Tibial nerve (tissue), 4 donors: ENCODE data around the gene RAP1A. TPM values are rescaled to one million over a fixed set of nuclear protein-coding genes. Genes with fewer than 3 reads are reported as not detected.

Experiments
- DNase-seq, 2 donors: peaks; one replicate each; pipeline ENCODE4 v3.0.0-alpha.2; 2019; ENCODE audit warnings: low spot score in 2 of 2
- H3K27ac ChIP-seq, 4 donors: fragments of 200-600 bp; sonication (generic) in 3 of 4; one replicate each; pipeline ENCODE4 v1.5.1; 2017 to 2019; ENCODE audit warnings: mild to moderate bottlenecking in 1 of 4
- H3K27me3 ChIP-seq, 2 donors: fragments of 200-600 bp; sonication (generic) in 1 of 2; one replicate each; pipeline versions ENCODE4 v1.5.1 to v1.6.0; 2017 to 2019
- H3K36me3 ChIP-seq, 3 donors: fragments of 200-600 bp; sonication (generic); one replicate each; pipeline ENCODE4 v1.5.1; 2018 to 2019
- H3K4me1 ChIP-seq, 4 donors: fragments of 200-600 bp; sonication (generic) in 3 of 4; one replicate each; pipeline ENCODE4 v1.5.1; 2017 to 2019
- H3K4me3 ChIP-seq, 4 donors: fragments of 200-600 bp; sonication (generic) in 3 of 4; one replicate each; pipeline ENCODE4 v1.5.1; 2017 to 2019; ENCODE audit warnings: mild to moderate bottlenecking in 1 of 4, moderate library complexity in 1 of 4
- H3K9me3 ChIP-seq, 4 donors: fragments of 200-600 bp; sonication (generic) in 3 of 4; one replicate each; pipeline ENCODE4 v1.5.1; 2017 to 2019
- CTCF ChIP-seq, 5 experiments: fragments of 200-600 bp in 3 of 5; fragments of 450-650 bp in 2 of 5; sonication (generic) in 3 of 5; IDR thresholded peaks; one replicate each; pipeline ENCODE4 v1.5.1; 2016 to 2019; ENCODE audit warnings: antibody characterized with exemption in 5 of 5, mild to moderate bottlenecking in 3 of 5, moderate library complexity in 2 of 5
- EP300 ChIP-seq, 2 donors: sonication (generic); formaldehyde crosslinking; IDR thresholded peaks; one replicate each; pipeline ENCODE4 v1.6.1; 2017; ENCODE audit warnings: antibody characterized with exemption in 2 of 2, mild to moderate bottlenecking in 1 of 2
- POLR2A ChIP-seq, 2 donors: fragments of 450-650 bp; IDR thresholded peaks; one replicate each; pipeline ENCODE4 v1.6.1; 2017; ENCODE audit warnings: antibody characterized with exemption in 2 of 2, mild to moderate bottlenecking in 2 of 2, moderate library complexity in 2 of 2
- WGBS, 2 donors: methylation state at CpG; one replicate each; pipeline ENCODE4 v1.1.5; 2018; 5-methylcytosine and 5-hydroxymethylcytosine counted together
- total RNA-seq, 4 donors: library from RNA; depleted of rRNA; stranded (reverse); fragments of >200 nt; gene quantifications; one replicate each; pipeline ENCODE4 v1.1.0, GENCODE V29; 2016

The RAP1A gene
- total RNA-seq, 4 donors from 2014 or later: 45.5 to 48.7 (median 46.8) TPM

GRCh38 chr1:111576547-111576946, 43.0 kb upstream of the RAP1A start:
- 78 to 79% methylated on average over 7 of the region's 7 CpGs for WGBS, 2 donors
- Histone ChIP-seq H3K4me1 (peaks cover 0 to 11% (median 9%) of the 10 kb centered on the region in 4 donors), H3K27me3 (no peaks in the 10 kb centered on the region), H3K27ac (no peak overlapping the region), H3K4me3 (no peak overlapping the region), H3K9me3 (no peaks in the 10 kb centered on the region), H3K36me3 (no peaks in the 10 kb centered on the region)
- no peak for DNase-seq
- no peak for TF ChIP-seq POLR2A (IDR thresholded peaks at IDR 0.05)

GRCh38 chr1:111577814-111578213, 41.8 kb upstream of the RAP1A start:
- H3K27me3 ChIP-seq: no peaks in the 10 kb centered on the region
- peaks cover 0 to 6% (median 0%) of the 10 kb centered on the region in 4 donors for H3K4me1 ChIP-seq
- no peak overlapping the region for H3K27ac ChIP-seq
- no peak overlapping the region for H3K4me3 ChIP-seq
- no peak for DNase-seq
- H3K36me3 ChIP-seq: no peaks in the 10 kb centered on the region
- 86 to 92% methylated on average over 2 of the region's 2 CpGs for WGBS, 2 donors
- no peaks in the 10 kb centered on the region for H3K9me3 ChIP-seq
- TF ChIP-seq EP300 (IDR thresholded peaks at IDR 0.05) (no peak), CTCF (IDR thresholded peaks at IDR 0.05) (no peak), POLR2A (IDR thresholded peaks at IDR 0.05) (no peak)

GRCh38 chr1:111581166-111581565, 38.4 kb upstream of the RAP1A start:
- no peak for DNase-seq
- H3K9me3 ChIP-seq: no peaks in the 10 kb centered on the region
- no peaks in the 10 kb centered on the region for H3K36me3 ChIP-seq
- no peak overlapping the region for H3K27ac ChIP-seq
- no peaks in the 10 kb centered on the region for H3K27me3 ChIP-seq
- WGBS, 2 donors: 68 to 69% methylated on average over 2 of the region's 2 CpGs
- TF ChIP-seq EP300 (IDR thresholded peaks at IDR 0.05) (no peak), POLR2A (IDR thresholded peaks at IDR 0.05) (no peak), CTCF (IDR thresholded peaks at IDR 0.05) (no peak)
- H3K4me1 ChIP-seq: peaks cover 0 to 8% (median 0%) of the 10 kb centered on the region in 4 donors
- H3K4me3 ChIP-seq: no peak overlapping the region

GRCh38 chr1:111582016-111582415, 37.6 kb upstream of the RAP1A start:
- TF ChIP-seq CTCF (IDR thresholded peaks at IDR 0.05) (no peak), EP300 (IDR thresholded peaks at IDR 0.05) (no peak), POLR2A (IDR thresholded peaks at IDR 0.05) (no peak)
- H3K27ac ChIP-seq: no peak overlapping the region

GRCh38 chr1:111582644-111583618, 36.7 kb upstream of the RAP1A start:
- H3K4me1 ChIP-seq: peaks cover 0 to 8% (median 0%) of the 10 kb centered on the region in 4 donors
- H3K4me3 ChIP-seq: no peak overlapping the region
- H3K9me3 ChIP-seq: no peaks in the 10 kb centered on the region
- TF ChIP-seq EP300 (IDR thresholded peaks at IDR 0.05) (no peak), POLR2A (IDR thresholded peaks at IDR 0.05) (no peak), CTCF (IDR thresholded peaks at IDR 0.05) (no peak)
- no peaks in the 10 kb centered on the region for H3K36me3 ChIP-seq
- DNase-seq: no peak
- no peak overlapping the region for H3K27ac ChIP-seq
- no peaks in the 10 kb centered on the region for H3K27me3 ChIP-seq
- WGBS, 2 donors: 68 to 77% methylated on average over 8 of the region's 8 CpGs

More at GRCh38 chr1:111582016-111582415, 37.6 kb upstream of the RAP1A start:
- DNase-seq: no peak
- Histone ChIP-seq H3K4me1 (peaks cover 0 to 8% (median 0%) of the 10 kb centered on the region in 4 donors), H3K9me3 (no peaks in the 10 kb centered on the region), H3K27me3 (no peaks in the 10 kb centered on the region), H3K36me3 (no peaks in the 10 kb centered on the region), H3K4me3 (no peak overlapping the region)
- WGBS, 2 donors: 70 to 76% methylated on average over 1 of the region's 1 CpG
